HUES6 (cell line): ENCODE results near the gene CCDC188.

Experiments used
- H3K27ac ChIP-seq: 2 replicates; pipeline ENCODE4 v1.7.0; 2013; ENCODE audit warnings: low read depth, mild to moderate bottlenecking, low read length, inconsistent platforms
- H3K27me3 ChIP-seq: 2 replicates; pipeline ENCODE4 v1.6.1; 2013; ENCODE audit warnings: low read length; ENCODE audit not compliant: control insufficient read depth, insufficient read depth
- H3K36me3 ChIP-seq: 2 replicates; pipeline ENCODE4 v1.6.1; 2013; ENCODE audit warnings: low read length; ENCODE audit not compliant: control insufficient read depth, insufficient read depth
- H3K4me1 ChIP-seq: 2 replicates; pipeline ENCODE4 v1.6.1; 2013; ENCODE audit warnings: low read length; ENCODE audit not compliant: control insufficient read depth, insufficient read depth
- H3K4me3 ChIP-seq: 2 replicates; pipeline ENCODE4 v1.5.1; 2013; ENCODE audit warnings: low read depth, low read length
- H3K9ac ChIP-seq: one replicate; pipeline ENCODE4 v1.6.1; 2013; ENCODE audit warnings: mild to moderate bottlenecking, low read length
- H3K9me3 ChIP-seq: 2 replicates; pipeline ENCODE4 v1.6.1; 2013; ENCODE audit warnings: low read depth, low read length; ENCODE audit not compliant: control insufficient read depth, insufficient read depth

The CCDC188 gene

DNA sequence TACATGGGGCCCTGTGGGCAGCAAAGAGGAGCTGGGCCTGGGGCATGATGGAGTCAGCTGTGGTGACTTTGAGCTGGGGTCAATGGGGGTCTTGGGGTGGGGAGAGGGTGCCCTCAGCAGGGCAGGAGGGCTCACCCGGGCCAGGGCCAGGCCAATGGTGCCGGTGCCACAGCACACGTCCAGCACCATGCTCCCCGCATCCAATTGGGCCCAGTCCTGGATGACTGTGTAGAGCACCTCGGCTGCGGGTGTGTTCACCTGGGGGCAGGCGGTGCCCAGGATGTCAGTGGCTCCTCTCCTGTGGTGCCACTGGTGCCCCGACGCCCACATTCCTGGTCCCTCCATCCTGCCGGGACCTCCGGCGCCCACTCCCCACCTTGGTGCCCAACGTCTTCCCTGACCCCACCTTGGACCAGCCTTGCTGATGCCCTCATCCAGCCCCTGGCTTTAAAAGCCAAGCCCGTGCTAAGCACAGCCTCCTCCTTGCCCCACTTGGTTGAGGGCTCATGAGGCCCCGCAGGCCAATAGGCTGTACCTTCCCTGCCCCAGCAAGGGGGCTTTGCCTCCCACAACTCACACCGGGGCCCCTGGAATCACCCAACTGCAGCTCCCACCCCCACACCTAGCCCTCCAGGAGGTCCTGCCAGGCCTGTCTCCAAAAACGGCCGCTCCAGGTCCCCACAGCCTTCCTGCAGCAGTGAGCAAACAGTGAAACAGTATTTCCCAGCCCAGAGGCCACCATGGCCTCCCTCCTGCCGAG is 37.1 kb downstream of the CCDC188 start:
- Histone ChIP-seq H3K4me1 (peaks cover 3% of the 10 kb centered on the region), H3K9me3 (no peaks in the 10 kb centered on the region), H3K4me3 (no peak overlapping the region), H3K27me3 (no peaks in the 10 kb centered on the region), H3K9ac (no peak overlapping the region), H3K27ac (no peak overlapping the region), H3K36me3 (peaks cover 76% of the 10 kb centered on the region)

DNA sequence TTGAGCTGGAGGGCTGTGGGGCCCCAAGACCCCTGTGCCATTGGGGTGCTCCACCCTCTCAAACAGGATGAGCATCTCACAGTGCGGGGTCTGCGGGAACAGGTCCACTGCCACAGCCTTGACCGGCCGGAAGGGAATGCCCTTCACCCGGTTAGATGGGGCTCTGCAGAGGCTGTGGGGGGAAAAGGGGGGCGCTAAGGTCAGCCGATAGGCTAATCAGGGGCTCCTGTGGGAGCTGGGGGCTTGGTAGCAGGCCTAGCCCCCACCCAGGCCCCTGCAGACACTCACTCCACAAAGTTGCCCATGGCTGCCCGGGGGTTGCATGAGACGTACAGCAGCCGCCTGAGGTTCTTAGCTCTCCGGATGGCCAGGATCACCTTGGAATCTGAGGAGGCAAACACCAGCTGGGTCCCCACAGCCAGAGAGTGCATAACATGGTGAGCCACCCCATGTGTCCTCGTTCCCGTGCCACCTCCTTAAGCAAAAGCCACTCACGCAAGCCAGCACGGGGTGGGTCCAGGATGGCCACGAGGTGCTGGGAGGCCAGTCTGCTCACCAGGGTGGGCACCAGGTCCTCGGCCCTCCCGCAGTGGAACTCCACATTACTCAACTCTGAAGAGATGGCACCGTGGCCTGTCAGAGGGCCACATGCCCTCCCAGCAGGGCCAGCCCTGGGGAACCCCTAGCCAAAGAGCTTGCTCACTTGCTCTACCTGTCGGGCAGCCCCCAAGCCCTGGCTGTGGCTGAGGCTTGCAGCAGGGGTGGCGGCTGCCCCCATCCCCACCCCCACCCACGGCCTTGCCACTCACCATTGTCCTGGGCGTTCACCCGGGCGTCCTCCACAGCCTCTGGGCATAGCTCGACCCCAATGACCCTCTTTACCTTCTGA is 38.0 kb downstream of the CCDC188 start:
- Histone ChIP-seq H3K27me3 (no peaks in the 10 kb centered on the region), H3K9me3 (no peaks in the 10 kb centered on the region), H3K4me1 (no peaks in the 10 kb centered on the region; the same call in 1 of the 2 replicates), H3K9ac (no peak overlapping the region), H3K36me3 (peaks cover 79% of the 10 kb centered on the region), H3K4me3 (no peak overlapping the region), H3K27ac (no peak overlapping the region)

DNA sequence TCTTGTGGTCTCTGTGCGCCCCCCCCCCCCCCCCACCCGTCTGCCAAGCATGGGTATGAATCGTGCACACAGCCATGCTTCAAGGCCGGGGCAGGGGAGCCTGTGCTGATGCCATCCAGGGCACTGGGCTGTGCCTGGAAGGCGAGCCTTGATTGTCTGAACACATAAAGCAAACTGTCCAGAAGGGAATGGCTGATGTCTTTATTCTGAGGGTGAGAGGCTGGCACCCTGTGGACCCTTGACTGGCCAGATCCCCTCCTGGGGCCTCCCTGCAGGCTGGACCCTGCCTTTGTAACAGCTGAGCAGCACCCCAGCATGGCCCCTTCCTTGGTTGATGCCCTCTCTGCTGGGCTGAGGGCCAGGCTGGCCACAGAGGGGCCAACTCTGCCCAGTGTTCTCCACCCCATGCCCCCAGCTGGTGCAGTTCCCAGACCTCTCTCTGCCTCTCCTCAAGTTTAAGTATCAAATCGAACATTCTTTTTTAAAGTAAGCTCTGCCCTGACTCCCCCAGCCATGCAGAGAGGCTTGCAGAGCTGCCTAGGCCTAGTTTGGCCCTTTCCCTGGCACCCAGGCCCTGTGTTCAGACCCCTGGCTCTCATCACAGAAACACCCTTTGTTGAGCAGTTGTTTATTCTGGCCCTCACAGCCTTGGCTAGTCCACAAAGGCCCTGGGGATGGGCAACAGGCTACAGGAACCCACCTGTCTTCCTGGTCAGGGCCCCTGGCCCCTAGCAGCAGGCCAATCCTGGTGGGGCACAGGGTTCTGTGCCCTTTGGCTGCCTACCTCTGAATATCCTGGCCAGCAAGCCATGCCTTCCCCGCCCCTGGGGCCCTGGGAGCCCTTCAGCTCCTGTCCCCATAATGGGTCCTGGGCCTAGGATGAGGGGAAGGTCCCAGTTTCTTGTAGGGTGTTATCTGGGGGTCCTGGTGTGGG is 38.9 kb downstream of the CCDC188 start:
- H3K4me1 ChIP-seq: no peaks in the 10 kb centered on the region; the same call in 1 of the 2 replicates
- no peak overlapping the region for H3K9ac ChIP-seq
- no peaks in the 10 kb centered on the region for H3K9me3 ChIP-seq
- H3K4me3 ChIP-seq: no peak overlapping the region
- no peaks in the 10 kb centered on the region for H3K27me3 ChIP-seq
- peaks cover 89% of the 10 kb centered on the region for H3K36me3 ChIP-seq
- no peak overlapping the region for H3K27ac ChIP-seq

GRCh38 chr22:20111045-20111688 is 39.7 kb downstream of the CCDC188 start:
- no peaks in the 10 kb centered on the region for H3K27me3 ChIP-seq
- H3K4me1 ChIP-seq: no peaks in the 10 kb centered on the region; the same call in 1 of the 2 replicates
- H3K4me3 ChIP-seq: no peak overlapping the region
- no peak overlapping the region for H3K9ac ChIP-seq
- peaks cover 96% of the 10 kb centered on the region for H3K36me3 ChIP-seq
- H3K27ac ChIP-seq: no peak overlapping the region
- H3K9me3 ChIP-seq: no peaks in the 10 kb centered on the region

GRCh38 chr22:20110359-20110985 is 40.4 kb downstream of the CCDC188 start:
- peaks cover 97% of the 10 kb centered on the region for H3K36me3 ChIP-seq
- no peaks in the 10 kb centered on the region for H3K9me3 ChIP-seq
- no peaks in the 10 kb centered on the region for H3K27me3 ChIP-seq
- no peak overlapping the region for H3K4me3 ChIP-seq
- no peak overlapping the region for H3K27ac ChIP-seq
- no peaks in the 10 kb centered on the region; the same call in 1 of the 2 replicates for H3K4me1 ChIP-seq
- H3K9ac ChIP-seq: no peak overlapping the region

- Histone ChIP-seq H3K36me3 (peaks cover 97% of the 10 kb centered on the region), H3K27ac (no peak overlapping the region)
Observed at GRCh38 chr22:20109411-20110358, 41.2 kb downstream of the CCDC188 start.

DNA sequence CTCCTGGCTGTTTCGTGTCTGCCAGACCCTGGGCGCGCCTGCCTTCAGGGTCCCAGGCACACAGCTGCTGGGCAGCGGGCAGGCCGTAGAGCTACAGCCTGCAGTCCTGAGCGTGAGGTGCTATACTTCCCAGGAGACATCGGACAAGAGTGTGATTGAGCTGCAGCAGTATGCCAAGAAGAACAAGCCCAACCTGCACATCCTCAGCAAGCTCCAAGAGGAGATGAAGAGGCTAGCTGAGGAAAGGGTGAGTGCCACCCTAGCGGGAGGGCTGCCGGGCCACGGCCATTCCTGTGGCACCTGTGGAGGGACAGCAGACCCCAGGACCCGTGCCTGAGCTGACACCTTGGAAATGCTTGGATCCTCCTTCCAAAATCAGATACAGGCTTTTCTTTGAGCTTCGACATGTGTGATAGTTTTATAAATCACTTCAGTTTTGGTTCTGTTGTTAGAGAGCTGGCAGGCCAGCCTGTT is 42.1 kb downstream of the CCDC188 start:
- H3K9me3 ChIP-seq: no peaks in the 10 kb centered on the region
- no peak overlapping the region for H3K9ac ChIP-seq
- H3K27ac ChIP-seq: no peak overlapping the region
- no peaks in the 10 kb centered on the region for H3K27me3 ChIP-seq
- H3K4me1 ChIP-seq: no peaks in the 10 kb centered on the region
- no peak overlapping the region for H3K4me3 ChIP-seq
- H3K36me3 ChIP-seq: peaks cover 96% of the 10 kb centered on the region

More at GRCh38 chr22:20109411-20110358, 41.2 kb downstream of the CCDC188 start:
- H3K9me3 ChIP-seq: no peaks in the 10 kb centered on the region
- no peak overlapping the region for H3K9ac ChIP-seq
- H3K27me3 ChIP-seq: no peaks in the 10 kb centered on the region
- H3K4me3 ChIP-seq: no peak overlapping the region
- H3K4me1 ChIP-seq: no peaks in the 10 kb centered on the region

- Histone ChIP-seq H3K4me3 (no peak overlapping the region), H3K27me3 (no peaks in the 10 kb centered on the region), H3K9me3 (no peaks in the 10 kb centered on the region), H3K4me1 (no peaks in the 10 kb centered on the region), H3K9ac (no peak overlapping the region), H3K36me3 (peaks cover 97% of the 10 kb centered on the region), H3K27ac (no peak overlapping the region)
Observed at GRCh38 chr22:20107951-20108756, 42.7 kb downstream of the CCDC188 start.

- Histone ChIP-seq H3K27ac (no peak overlapping the region), H3K9me3 (no peaks in the 10 kb centered on the region), H3K36me3 (peaks cover 97% of the 10 kb centered on the region), H3K27me3 (no peaks in the 10 kb centered on the region), H3K4me3 (no peak overlapping the region), H3K4me1 (no peaks in the 10 kb centered on the region), H3K9ac (no peak overlapping the region)
Observed at GRCh38 chr22:20107471-20107901, 43.4 kb downstream of the CCDC188 start.
